HG02885 (cell line): ENCODE measurements around the gene ZFP1.

Experiments used
- ATAC-seq: cut with Tn5 transposase; IDR thresholded peaks from one replicate; pipeline ENCODE4 v1.9.1; 2021; ENCODE audit warnings: mild to moderate bottlenecking; ENCODE audit not compliant: unreplicated experiment, poor library complexity

The ZFP1 gene

DNA sequence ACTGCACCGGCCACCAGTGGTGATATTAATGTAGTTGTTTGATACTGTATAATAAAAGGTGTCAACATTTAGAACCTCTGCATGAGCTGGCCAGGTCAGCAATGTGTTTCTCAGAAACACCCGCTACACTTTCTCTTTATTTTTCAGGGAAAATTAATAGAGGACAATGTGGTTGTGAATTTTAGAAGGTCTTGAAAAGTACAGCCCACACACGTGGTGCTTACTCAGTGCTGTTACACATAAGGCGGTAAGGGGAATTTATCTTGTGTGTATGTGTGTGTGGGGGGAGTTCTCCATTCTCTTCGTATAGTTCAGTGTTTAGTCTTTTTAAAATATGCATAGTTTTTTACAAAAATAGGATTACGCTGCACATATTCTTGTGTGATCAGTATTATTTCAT is 4.4 kb upstream of the ZFP1 start:
- no peak for ATAC-seq

DNA sequence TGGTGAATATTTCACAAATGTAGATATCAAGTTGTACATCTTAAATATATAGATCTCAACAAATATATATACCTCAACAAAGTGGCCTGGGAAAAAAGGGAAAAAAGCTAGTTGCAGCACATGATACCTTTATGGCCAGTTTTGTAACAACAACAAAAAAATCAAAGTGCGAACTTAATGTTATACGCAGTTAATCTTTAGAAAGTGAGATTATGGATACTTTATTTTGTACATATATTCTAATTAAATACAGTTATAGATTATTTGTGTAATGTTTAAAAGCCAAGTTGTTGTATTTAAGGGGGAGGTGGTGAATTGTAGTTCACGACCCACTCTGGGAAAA is 385 bp upstream of the ZFP1 start:
- no peak for ATAC-seq

DNA sequence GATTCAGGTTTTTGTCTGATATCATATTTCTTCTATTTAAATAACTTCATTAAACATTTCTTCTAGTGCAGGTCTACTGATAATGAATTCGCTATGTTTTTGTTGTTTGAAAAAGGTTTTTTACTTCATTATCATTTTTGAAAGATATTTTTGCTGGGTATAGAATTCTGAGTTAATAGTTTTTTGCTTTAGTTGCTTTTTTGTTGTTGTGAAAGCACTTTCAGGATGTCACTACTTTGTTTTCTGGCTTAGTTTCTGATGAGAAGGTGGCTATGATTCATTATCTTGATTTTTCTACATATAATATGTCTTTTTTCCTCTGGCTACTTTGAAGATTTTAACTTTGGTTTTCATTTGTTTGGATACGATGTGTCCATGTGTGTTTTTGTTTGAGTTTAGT is 3.5 kb downstream of the ZFP1 start:
- no peak for ATAC-seq

DNA sequence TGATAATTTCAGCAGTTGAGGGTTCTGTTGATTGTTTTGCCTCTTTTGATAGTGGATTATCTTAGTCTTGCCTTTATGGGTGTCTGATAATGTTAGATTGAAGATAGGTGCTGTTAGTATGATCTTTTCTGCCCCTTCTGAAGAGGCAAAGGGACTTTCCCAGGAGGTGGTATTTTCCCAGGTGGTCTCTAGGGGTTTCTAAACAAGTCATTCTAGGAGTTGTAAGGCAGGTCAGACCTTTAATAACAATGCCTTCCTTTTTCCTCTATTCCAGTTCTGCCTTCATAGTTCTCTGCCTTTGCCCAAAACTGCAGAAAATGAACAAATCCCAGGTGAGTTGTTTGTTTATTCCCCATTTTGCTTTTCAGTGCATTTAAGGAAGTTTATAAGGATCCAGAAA is 4.3 kb downstream of the ZFP1 start:
- ATAC-seq, result no peak

DNA sequence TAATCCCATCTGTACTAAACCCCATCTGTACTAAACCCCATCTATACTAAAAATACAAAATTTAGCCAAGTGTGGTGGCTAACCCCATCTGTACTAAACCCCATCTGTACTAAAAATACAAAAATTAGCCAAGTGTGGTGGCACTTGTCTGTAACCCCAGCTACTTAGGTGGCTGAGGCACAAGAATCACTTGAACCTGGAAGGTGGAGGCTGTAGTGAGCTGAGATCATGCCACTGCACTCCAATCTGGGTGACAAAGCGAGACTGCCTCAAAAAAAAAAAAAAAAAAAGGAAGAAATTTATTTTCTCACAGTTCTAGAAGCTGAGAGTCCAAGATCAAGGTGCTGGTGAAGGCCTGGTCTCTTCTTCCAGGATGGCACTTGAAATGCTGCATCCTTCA is 12.1 kb downstream of the ZFP1 start:
- ATAC-seq, result no peak

DNA sequence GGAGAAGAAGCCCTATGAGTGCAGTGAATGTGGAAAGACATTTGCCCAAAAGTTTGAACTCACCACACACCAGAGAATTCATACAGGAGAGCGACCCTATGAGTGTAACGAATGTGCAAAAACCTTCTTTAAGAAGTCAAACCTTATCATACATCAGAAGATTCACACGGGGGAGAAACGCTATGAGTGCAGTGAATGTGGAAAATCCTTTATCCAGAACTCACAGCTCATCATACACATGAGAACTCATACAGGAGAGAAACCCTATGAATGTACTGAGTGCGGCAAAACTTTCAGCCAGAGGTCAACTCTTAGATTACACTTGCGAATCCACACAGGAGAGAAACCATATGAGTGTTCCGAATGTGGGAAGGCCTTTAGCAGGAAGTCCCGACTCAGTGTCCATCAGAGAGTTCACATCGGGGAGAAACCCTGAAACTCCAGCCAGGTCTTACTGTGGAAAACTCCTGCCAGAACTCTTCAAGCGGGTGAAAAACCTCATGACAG is 21.6 kb downstream of the ZFP1 start:
- ATAC-seq, result no peak

DNA sequence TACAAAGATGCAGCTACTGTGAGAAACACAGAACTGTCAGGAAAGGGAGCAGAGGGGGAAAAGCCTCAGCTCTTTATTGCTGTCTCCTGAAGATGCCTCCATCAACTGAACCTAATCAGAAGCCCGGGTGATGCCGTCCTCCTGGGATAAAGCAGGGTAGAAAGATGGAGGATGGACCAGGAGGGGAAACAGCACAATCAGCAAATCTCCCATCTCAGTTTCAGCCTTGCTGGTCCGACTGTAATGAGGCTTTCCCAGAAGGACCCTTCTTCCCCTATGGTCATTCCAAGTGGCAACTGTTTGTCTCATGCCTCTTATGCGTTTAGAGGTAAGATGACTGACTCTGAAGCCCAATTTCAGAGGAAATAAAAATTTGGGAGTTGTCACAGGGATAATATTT is 24.3 kb downstream of the ZFP1 start:
- ATAC-seq, result no peak

DNA sequence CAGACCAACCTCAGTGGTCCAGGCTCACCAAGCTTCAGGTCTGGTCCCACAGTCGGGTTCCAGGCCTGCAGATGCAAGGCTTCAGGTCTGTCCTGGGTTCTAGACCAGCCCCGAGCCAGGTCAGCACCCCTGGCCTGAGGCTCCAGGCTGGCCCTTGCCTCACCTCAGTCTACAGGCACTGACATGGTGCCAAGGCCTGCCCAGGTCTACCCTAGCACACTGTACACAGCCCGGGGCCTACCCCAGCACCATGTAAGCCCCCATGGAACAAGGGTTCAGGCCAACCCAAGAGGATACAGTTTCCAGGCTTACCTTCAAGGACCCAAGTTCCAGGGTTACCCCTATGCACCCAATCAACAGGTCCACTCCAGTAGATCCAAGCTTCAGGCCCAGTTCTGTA is 26.8 kb downstream of the ZFP1 start:
- no peak for ATAC-seq

DNA sequence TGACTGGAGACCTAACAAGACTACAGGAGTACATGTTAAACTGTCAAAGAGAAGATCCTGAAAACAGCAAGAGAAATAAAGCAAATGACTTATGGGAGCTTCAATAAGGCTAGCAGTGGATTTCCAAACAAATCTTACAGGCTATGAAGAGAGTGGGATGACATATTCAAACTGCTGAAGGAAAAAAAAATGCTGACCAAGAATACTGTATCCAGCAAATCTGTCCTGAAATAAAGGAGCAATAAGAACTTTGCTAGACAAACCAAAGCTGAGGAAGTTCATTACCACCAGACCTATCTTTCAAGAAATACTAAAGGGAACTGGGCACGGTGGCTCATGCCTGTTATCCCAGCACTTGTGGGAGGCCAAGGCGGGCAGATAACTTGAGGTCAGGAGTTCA is 28.6 kb downstream of the ZFP1 start:
- ATAC-seq, result no peak

DNA sequence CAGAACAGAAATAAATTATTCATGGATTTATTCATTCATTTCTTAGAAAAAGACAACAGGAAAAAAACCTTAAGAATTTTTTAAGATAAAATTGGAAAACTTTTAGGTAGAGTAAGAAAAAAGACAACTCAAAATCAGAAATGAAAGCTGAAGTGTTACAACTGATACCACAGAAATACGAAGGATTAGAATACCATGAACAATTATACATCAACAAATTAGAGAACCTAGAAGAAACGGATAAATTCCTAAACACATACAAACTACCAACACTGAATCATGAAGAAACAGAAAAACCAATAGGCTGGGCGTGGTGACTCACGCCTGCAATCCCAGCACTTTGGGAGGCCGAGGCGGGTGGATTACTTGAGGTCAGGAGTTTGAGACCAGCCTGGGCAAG is 30.9 kb downstream of the ZFP1 start:
- ATAC-seq, result no peak

DNA sequence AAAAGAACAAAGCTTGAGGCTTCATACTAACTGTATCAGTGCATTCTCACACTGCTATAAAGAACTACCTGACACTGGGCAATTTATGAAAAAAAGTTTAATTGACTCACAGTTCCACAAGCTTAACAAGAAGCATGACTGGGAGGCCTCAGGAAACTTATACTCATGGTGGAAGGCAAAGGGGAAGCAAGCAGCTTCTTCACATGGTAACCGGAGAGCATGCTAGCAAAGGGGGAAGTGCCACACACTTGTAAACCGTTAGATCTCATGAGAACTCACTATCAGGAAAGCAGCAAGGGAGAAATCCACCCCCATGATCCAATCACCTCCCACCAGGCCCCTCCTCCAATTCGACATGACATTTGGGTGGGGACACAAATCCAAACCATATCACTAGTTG is 33.3 kb downstream of the ZFP1 start:
- no peak for ATAC-seq

DNA sequence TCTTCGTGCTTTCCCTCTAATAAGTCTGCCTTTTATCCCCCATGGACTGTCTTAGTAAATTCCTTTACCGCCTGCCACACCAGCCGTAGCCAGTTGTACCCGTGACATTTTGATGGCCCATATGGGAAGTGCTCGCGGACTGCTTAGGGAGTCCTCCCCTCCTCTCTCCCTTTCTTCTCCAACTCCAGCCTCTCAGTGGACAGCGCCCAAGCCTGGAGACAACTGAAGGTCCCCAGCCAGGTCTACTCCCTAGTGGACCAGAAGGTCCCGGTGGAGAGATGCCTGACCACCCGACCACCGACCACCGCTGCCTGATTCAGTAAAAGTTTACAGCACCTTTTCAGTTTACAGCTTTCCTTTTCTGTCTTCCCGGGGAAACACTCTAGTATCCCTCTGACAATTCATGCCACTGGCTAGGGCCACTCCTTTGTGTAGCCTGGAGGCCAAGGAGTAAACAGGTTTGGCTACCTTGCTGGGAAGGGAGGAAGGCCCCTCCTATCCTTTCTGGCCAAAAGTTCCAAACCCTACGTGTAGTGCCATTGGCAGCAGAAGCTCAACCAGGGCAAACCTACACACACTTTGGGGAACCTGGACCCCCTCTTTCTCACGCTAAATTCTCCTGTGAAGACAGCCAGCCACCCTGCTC is 40.6 kb downstream of the ZFP1 start:
- ATAC-seq, result no peak

DNA sequence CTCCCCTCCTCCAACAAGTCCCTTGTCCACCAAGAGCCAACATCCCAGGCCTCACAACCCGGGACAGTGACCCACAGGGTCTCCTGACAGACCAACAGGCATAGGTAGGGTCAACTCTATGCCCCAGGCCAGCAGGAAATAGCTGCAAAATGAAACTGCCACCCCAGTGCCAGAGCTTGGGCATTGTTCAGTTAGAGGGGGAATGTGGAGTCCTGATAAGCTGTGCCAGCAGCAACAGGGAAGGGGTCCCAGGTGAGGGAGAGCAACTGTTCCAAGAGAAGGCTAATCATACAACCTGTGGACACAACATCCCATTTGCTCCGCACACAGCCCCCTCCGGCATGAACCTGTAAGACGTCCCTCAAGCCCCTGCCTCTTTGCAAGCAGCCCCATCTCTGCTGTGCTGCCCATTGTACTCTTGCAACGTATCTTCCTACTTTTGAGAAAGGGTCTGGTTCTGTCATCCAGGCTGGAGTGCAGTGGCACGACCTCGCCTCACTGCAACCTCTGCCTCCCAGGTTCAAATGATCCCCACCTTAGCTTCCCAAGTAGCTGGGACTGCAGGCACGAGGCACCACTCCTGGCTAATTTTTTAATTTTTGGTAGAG is 41.4 kb downstream of the ZFP1 start:
- no peak for ATAC-seq

DNA sequence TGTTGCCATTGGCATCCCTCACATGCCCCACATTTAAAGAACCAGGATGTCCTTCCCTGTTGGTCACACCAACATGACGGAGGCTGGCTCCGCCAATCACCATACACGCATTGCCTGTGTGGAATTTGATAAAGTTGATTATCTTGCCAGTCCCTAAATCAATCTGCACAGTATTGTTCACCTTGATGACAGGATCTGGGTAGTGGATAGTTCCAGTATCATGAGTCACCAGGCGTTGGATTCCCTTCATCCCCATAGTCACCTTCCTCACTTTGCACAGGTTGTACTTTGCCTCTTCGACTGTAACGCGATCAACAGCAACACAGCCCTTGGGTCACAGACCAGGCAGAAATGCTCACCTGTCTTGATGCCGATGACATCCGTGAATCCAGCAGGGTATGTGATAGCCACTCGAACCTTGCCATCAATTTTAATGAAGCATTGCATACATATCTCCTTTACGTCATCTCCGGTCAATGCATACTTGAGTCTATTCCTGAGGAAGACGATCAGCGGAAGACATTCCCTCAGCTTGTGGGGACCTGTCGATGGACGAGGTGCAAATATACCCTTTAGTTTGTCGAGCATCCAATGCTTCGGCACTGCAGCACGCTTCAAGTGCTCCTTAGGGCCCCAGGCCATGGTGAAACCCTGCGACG is 44.4 kb downstream of the ZFP1 start:
- ATAC-seq, result no peak

DNA sequence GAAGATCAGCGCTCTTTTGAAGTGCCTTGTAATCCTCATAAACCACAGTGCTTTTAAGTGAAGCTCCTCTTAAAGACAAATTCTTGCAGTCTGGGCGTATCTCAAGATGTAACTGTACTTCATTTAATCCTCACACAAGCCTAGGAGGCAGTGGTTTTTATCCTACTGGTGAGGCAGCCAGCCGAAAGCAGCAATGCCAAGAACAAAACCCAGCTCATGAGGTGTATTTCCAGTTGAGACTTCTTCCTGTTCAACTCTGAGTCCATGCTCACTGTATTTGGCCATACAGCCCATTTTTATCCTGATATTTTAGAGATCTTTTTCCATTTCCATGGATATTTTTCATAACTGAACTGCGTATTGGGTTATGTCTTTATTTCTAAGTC is 44.9 kb downstream of the ZFP1 start:
- no peak for ATAC-seq

DNA sequence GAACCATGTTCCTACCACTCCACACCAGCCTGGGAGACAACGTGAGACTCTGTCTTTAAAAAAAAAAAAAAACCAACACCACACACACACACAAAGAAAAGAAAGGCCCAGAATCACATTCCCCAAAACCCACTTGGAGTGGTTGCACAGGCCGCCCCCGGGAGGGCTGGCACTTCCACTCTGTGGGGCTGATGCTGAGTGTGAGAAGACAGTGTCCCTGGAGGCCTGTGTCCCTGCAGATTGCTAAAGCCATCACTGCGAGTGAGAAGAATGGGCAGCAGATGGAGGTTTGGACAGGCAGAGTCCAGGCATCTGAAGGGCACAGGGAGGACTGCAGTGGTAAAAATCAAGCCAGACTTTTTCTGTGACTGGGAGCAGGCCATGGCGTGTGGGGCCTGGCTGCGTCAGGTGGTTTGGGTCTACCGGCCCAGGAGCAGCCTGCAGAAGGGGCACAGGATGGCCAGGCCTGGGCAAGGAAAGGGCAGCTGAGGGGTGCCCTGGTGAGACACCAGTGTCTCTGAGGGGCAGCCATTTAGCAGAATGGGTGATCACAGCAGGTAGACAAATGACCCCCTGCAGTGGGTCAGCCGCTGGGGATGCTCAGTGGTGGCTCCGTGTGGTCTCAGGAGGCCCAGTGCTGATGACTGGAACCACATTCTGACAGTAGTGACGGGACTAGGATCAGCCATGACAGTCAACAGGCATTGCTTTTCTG is 45.6 kb downstream of the ZFP1 start:
- ATAC-seq, result no peak

DNA sequence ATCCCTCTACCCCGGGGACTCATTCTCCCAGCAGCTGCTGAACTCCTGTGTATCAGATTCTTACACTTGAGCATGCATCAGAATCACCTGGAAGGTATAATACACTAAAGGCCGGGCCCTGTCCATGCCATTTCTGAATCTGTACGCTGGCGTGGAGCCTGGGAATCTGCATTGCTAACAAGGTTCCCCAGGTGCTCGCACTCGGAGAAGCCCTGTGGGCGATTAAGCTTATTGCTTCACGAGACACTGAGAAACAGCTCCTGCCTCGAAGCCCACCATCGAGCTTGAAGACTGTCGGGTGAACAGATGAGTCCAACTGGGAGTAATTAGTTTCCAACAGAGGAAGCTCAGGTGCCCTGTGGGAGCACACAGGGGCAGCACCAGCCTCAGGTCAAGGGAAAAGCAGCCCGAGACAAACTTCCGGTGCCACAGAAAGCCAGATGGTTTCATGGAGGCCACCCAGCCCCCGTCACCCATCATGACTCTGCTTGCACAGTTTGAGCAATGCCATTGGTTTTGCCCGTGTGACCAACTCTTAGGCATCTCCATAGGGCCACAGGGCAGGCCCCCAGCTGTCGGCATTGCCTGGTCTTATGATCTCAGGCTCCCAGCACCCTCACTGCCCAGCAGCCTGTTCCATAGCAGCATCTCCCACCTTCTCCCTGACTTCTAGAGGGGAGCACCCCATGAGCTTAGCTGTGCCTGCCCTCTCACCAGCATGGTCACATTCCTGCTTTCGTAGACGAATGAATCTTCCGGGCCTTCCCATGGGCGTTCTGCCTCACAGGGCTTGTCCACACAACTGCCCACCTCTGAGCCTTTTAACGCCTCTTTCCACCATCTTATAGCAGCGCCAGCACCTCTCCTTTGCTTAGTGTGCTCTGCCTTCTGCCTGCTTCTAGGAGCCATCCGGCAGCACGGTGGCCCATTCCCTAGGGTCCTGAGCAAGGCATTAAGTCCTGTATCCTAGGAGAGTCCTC is 47.8 kb downstream of the ZFP1 start:
- ATAC-seq, result no peak

DNA sequence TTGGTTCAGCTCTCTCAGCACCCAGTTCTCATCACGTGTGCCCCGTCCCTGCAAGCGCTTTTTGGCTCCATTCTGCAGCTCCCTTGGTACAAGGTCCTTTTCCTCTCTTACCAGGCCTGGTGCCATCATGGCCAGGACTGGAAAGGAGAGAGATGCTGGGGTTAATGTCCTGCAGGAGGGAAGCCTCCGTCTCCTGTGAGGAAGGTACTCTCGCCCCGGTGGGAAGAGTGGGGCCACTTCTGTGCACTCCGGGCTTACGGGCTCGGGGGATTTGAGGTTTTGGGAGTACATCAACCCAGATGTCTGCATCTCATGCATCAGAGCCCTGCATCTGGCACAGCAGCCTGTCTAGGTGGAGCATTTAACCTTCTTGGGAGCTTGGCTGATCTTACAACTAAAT is 48.5 kb downstream of the ZFP1 start:
- no peak for ATAC-seq

DNA sequence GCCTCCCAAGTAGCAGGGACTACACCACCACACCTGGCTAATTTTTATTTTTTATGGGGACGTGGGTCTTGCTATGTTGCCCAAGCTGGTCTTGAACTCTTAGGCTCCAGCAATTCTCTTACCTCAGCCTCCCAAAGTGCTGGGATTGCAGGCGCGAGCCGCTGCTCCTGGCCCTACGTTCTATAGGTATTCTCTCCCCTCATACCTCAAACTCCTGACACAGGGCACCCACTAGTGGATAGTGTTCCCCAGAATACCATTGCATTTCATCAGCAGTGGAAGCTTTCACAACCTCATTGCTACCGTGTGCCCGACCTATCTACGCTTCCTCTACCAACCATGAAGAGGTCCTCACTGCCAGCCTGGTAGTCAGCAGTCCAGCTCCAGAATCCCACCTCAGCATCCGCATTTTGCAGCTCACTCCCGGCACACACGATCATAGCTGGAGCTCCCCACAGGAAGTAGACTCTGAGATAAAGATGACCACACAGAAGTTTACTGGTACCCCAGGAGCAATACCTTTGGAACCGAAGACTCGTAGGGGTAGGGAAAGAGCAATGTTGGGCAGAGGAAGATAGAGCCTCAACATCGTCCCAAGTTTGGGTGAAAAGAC is 49.3 kb downstream of the ZFP1 start:
- ATAC-seq, result no peak

DNA sequence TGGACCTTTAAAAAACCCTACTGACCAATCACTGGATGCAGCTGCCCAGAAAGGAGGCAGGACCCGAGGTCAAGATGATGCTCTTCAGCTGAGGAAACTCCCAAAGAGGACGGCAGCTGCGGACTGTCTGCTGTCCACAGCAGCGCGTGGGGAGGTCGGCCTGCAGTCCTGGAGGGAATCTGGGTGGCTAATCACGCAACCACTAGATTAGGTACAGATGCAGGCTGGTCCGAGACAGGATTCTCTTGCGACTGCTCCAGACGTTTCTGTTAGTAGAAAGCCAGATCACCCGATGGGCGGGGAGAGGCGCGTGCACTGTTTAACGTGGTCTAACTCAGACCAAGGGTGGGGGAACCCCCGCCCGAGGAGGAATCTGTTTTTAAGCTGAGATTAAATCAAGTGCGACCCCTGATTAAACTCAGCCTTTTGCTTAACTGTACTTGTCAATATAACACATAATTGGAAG is 49.8 kb downstream of the ZFP1 start:
- no peak for ATAC-seq
